GM19395 (cell line): Measurements from ENCODE around the gene MON1B.

ENCODE experiments used
- ATAC-seq: cut with Tn5 transposase; IDR thresholded peaks from one replicate; pipeline ENCODE4 v1.9.1; 2021; ENCODE audit warnings: mild to moderate bottlenecking, moderate library complexity; ENCODE audit not compliant: unreplicated experiment

Gene MON1B

DNA sequence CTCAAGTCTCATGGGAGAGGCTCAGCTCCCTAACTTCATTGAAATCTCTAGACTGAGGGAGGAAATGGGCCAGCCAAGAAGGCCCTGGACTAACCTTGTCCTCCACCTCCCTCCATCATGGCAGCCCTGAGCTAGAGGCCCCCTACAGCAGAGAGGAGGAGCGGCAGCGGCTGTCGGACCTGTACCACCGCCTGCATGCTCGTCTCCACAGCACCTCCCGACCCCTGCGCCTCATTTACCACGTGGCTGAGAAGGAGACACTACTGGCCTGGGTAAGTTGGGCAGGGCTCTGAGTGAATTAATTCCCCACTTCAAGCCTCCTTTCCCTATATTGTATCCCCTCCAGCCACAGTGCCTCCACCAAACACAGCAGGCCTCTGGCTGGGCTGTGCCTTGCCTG, 4.4 kb downstream of the MON1B start:
- ATAC-seq = no peak

DNA sequence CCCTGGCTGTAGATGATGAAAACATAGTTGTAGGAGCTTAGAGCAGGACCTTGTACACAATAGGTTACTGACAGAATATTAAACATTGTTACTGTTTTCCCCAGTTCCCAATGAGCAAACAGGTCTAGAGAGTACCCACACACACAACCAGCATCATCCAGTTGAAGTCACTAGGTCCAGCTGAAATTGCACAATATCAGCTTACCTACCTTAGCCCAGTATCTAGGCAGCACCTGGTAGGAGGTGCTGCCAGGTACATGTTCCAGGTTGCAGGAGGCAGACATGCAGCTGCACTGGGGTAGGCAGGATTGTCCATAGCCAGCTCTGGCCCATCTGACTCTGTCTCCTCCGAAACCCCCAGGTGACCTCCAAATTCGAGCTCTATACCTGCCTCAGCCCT, 6.8 kb downstream of the MON1B start:
- ATAC-seq = no peak

DNA sequence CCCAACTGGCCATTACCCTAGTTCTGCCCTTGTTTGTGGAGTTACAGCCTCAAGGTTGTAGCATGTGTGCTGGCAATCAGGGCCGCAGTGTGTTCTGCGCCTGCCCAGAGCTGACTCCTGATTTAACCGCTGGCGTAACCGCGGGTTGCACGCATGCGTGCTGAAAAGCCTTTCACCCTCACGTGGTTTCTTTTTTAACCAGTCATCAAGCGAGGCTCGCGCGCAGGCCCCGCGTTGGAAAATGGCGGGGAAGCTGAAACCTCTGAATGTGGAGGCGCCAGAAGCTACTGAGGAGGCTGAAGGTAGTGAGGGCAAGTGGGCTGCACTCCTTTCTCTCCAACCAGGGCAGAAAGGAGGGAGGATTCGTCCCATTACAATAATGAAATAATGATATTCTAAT, 8.2 kb downstream of the MON1B start, which contains the start of gene SYCE1L:
Gene SYCE1L (plus strand): TSS at position 198 of the 400 bp plus-strand sequence. CDS start 44 bp downstream, at position 242.
- ATAC-seq = no peak

DNA sequence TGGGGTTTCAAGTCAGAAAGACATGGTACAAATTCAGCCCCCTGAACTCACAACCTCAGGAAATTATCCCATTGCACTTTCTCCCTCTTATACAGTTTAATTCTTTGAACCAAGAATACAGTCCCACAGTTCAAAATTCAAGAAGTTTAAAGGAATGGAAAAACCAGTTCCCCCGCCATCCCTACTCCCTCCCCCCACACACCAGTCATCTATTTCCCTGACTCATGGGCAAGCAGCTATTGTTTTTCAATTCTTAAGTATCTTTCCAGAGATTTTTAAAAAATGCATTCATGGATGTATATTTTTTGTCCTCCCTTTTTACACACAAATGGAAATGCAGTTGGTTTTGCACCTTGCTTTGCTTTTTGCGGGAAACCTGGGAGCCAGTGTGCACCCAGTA, 15.5 kb downstream of the MON1B start:
- ATAC-seq = no peak

DNA sequence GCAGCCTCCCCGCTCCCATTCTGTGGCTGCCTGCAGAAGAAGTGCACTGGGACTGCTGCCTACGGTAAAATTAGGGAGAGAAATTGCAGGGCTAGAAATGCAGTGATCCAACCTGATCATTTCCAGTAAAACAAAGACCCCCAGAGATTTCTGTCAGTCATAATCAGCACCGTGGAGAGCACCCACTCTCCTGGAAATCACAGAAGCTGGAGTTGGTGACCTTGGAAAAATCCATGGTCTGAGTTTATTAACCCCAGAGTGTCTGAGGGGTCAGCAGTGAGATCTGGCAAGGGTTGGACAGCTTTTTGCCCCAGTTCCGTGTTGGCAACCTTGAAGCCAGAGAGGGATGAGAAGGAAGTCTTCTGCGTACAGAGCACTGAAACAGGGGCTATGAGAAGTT, 16.0 kb downstream of the MON1B start:
- no peak for ATAC-seq

DNA sequence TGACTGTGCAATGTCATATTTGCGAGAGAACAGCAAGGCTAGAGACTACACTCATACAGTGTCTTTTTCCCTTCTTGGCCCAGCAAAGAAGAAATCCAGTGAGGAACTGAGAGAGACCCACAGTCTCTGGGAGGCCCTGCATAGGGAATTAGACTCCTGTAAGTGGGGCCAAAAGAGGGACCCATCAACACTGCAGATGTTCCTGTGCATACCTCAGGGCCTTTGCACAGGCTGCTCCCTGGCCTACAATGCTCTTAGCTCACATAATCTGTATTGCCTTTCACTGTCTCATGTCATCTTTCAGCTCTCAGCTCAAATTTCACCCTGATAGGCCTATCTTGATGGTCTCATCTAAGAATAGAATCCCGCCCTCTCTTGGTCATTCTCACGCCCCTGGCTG, 17.4 kb downstream of the MON1B start:
- no peak for ATAC-seq

DNA sequence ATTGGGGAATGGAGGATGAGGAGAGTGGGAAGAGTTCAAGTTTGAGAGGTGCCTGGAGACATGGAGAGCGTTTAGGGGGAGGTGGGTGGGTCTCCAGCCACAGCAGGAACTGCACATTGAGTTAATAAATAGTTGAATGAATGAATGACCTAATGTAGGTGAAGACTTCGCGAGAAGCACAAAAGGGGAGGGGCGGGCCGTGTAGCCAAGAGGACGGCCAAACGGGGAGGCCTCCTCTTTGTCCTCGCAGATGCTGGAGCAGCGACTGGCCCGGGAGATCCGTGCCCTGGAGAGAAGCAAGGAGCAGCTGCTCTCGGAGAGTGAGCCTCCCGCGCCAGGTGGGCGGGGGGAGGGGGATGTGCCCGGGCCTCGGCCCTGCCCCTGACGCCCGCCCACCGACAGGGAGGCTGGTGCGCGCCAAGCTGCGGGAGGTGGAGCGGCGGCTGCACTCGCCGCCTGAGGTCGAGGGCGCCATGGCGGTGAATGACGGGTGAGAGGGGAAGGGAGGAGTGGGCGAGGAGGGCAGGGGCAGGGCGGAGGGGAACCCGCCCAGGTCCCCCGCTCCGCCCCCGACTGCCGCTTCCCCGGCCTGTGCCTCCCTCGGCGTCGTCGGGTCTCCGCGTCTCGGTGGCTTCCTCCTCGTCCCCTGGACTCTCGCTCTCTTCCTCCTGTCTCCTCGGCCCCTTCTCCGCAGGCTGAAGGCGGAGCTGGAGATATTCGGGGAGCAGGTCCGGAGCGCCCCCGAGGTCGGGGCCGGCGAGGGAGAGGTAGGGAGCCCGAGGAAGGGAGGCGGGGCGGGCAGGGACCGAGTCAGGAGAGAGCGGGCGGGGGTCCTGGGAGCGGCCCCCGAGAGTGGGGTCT, 21.1 kb downstream of the MON1B start:
- ATAC-seq = peak; percentile 59

DNA sequence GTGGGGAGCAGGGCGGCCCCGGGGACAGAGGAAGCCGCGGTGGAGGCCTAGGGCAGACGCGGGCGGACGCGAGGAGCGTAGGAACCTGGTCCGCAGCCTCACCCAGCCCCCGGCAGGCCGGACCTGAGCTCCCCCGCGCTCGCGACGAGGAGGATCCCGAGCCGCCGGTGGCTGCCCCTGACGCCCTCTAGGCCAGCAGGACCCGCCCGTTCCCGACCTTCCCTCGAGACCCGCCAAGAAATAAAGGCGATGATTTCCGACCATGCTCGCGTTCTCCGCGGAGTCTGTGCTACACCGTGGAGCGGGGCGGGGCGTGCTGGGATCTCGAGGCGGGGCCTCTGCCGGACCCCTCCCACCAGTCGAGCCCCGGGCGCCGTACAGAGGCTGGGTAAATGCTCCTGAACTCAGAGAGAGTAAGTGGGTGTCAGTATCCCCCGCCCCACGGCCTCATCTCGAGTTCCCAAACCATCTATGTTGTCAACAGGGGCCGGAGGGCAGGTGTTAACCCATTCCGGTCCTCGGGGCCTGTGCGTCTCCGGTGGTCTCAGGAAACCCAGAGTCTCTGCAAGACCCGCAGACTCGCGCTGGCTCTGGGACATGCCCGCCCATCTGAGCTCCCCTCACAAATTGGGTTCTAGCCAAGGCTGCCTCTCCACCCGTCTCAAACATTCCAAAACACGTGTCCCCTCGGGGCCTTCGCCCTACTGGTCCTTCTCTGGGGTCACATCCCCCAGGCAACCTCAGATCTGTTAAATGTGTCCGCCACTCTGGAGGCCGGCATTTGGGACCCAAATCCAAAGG, 22.0 kb downstream of the MON1B start:
- peak; percentile 77 for ATAC-seq

DNA sequence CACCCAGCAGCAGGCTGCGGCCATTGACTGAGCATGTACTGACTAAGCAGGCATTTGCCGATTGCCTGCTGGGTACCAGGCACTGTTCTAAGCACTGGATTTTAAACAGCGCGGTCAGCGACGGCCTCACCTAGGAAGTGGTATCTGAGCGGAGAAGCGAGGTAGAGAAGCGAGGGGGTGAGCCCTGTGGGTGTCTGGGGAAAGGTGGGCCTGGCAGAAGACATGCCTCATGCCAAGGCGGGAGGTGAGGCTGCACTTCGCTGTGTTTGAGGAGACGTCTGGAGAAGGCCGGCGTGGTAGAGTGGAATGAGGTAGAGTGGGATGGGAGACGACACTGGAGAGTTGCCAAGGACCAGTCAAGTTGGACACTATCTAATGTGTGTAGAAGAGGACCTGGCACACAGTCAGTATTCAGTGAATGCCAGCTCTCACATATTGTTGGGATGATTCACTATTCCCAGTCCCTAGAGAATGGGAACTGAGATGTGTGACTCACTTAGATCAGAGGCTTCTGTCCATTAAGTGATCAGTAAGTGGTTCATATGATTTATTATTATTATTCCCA, 22.6 kb downstream of the MON1B start:
- no peak for ATAC-seq

DNA sequence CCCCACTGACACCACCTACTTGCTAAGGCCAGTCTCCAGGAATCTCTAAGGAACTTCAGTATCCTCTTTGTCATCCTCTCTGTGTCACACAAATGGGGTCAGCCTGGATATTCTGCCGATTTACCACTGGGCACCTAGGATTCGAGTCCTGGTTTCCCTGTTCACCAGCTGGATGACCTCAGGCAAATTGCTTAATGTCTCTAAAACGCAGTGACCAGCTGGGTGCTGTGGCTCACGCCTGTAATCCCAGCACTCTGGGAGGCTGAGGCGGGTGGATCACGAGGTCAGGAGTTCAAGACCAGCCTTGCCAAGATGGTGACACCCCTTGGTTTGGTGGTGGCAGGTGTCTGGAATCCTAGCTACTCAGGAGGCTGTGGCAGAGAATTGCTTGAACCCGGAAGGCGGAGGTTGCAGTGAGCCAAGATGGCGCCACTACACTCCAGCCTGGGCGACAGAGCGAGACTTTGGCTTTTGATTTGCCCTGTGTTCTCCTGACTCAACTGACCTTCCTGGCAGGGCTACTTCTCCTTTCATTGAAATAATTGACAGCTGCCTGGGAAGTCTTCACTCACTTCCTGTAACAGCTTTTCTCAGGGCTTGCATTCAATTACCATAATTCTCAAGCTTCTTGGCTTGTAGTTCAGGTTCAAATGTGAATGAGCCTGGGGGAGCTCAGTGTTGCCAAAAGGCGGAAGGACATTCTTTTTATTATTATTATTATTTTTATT, 23.6 kb downstream of the MON1B start:
- no peak for ATAC-seq

DNA sequence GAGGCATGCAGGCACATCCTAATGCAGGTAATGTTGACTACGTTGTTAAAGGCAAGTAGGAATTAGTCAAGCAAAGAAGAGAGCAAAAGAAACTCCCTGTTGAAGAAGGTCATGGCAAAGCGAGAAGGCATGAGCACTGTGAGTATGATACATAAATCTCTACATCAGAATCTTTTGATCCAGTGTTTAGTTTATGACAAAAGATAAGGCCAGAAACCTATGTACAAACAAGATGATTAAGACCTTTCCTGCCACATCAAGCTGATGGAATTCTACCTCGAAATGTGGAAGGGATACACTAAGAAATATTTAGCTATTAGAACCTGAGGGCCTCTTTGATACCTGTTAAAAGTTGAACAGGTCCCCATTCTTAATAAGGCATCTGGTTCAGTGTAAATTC, 28.4 kb downstream of the MON1B start:
- ATAC-seq = no peak

DNA sequence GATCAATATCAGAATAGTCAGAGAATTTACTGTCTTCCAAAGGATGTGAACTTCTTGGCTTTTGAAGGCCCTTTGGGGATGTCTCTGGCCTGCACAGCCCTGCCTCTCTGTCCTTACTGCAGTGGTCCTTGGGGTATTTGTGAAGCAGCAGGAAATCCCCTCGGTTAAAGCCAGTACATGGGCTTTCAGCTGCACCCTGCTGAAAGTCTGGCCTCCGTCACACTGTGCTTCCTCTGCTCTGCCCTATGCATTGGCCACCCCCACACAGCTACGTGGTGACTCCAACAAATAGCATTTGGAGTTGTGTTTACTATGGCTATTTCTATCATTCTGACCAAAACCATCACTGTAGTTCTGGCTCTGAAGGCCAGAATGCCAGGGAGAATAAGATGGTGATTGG, 29.4 kb downstream of the MON1B start:
- ATAC-seq = no peak

DNA sequence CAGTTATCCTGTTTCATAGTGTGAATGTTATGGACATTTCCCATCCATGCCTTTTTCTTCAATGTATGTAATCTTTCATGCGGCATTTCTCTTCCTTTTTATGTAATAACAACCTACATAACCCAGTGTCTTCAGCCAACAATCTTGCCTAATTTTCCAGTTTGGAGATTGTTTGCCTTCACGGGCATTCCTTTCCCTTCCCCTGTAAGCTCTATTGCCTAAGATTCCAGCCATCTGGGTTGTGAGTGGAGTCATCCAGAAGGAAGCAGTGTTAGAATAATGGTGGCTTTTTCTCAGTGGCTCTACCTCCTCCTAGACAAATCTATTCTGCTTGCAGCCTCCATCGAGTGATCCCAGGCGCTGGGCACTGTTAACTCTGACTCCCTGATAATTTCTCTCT, 30.5 kb downstream of the MON1B start:
- ATAC-seq = no peak

DNA sequence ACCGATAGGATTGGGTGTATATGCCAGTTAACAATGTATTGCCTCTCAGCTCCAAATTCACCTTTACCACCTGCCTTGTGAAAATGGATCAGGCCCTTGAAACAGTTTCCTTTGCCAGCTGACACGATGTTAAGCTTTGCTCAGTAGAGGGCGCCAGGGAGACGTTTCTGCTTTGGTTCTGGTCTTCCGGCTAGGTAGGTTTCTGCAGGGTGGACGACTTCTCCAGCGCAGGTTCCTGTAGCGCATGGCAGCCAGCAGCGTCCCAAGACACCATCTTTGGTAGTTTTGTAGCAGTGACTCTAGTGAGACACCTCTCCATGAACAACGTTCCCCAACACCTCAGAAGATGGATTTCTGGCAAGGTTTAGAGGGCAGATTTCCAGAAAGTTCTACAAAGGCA, 32.2 kb downstream of the MON1B start:
- ATAC-seq = no peak

DNA sequence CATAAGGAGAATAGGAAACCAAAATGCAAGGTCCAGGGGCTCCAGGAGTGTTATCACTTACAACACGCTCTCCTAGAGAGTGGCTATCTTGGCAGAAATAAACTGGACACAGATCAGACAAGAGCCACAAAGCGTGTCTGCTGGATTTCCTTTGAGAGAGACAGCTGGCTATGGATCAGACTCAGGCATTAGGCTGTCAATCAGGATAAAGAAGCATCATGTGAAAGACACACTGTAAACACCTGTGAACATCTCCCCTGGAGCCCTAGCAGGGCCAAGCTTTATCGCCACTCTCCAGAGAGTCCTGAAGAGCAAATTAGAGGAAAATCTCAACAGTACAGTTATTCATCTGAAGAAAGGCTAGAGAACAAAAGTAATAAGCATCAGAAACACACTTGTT, 34.2 kb downstream of the MON1B start:
- ATAC-seq = no peak

DNA sequence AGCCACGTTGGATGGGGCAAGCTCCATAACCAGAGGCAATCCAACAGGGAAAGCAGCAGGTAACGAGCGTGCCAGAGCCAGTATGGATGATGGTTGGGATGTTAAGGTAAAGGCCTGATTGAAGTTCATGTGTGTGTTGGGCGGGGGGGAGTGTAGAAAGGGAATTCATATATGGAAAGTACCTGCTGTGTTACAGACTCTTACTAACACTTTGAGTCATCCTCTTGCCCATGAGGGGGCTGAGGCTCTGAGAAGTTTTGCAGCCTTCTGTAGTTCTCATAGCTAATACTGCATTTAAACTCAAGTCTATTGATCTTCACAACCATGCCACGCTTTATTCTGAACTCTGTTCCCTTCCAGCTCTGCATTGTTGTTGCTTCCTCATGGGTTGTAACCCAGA, 36.8 kb downstream of the MON1B start:
- ATAC-seq = no peak

DNA sequence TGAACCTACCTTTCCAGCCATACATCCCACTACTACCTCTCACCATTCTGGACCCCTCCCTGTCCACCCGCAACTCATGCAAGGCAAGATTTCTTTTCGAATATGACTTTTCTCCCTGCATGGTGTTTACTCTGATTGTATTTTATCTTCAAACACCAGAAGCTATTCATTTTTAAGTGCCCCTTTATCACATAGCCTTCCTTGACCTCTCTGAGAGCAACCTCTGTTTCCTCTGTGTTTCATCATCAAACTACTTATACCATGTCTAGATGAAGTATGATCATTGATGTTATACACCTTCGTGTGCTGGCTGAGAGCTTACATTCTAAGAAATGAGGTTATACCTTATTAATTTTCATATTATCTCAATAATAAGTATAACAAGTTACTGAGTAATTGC, 40.1 kb downstream of the MON1B start:
- no peak for ATAC-seq

DNA sequence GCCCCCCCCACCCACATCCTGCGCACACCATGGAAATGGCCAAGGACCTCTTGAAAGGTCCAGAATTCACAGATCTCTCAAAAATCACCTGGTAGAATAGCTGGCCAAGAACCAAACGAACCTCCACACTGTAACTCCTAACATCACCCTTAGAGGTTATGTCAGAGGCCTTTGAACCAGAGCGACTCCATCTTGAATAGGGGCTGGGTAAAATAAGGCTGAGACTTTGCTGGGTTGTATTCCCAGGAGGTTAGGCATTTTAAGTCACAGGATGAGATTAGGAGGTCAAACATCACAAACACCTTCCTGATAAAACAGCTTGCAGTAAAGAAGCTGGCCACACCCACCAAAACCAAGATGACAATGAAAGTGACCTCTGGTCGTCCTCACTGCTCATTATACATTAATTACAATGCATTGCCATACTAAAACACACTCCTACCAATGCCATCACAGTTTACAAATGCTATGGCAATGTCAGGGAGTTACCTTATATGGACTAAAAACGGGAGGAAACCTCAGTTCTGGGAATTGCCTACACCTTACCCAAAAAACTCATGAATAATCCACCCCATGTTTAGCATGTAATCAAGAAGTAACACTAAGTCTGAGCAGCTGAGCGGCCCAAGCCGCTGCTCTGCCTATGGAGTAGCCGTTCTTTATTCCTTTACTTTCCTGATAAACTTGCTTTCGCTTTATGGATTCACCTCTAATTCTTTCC, 43.0 kb downstream of the MON1B start:
- no peak for ATAC-seq

DNA sequence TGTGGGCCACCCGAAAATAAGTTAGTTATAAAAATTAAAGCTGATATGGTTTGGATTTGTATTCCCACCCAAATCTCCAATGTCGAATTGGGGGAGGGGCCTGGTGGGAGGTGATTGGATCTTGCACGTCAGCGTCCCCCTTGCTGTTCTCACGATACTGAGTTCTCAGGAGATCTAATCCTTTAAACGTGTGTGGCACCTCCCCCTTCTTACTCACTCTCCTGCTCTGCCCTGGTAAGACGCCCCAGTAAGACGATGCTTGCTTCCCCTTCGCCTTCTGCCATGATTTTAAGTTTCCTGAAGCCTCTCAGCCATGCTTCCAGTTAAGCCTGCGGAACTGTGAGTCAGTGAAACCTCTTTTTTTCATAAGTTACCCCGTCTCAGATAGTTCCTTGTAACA, 43.6 kb downstream of the MON1B start:
- ATAC-seq = no peak

DNA sequence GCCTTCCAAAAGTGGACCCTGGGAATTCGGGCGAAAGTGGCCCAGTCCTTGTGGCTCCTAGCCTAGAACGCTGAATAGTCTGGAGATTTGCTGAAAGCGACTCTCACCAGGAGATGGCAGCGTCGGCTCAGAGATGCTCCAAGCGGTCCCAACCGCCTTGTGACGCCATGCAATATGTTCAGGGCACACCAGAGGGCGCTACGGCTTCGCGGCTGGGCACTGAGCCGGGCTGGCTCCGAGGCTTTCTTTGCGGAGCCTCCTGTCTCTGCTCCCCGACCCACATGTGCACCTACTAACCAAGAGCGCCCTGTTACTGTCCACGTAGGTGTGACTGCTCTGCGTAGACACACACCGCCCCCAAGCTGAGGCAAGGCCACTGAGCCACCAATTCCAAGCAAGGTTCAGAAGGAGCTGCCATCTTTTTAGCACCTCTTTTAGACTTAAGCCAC, 45.1 kb downstream of the MON1B start:
- peak; percentile 99 for ATAC-seq
